ENCODE results near the gene IRX3.
A peak's percentile ranks its signal among the peaks of the same experiment; 100 is the strongest.

IRX3 gene

DNA sequence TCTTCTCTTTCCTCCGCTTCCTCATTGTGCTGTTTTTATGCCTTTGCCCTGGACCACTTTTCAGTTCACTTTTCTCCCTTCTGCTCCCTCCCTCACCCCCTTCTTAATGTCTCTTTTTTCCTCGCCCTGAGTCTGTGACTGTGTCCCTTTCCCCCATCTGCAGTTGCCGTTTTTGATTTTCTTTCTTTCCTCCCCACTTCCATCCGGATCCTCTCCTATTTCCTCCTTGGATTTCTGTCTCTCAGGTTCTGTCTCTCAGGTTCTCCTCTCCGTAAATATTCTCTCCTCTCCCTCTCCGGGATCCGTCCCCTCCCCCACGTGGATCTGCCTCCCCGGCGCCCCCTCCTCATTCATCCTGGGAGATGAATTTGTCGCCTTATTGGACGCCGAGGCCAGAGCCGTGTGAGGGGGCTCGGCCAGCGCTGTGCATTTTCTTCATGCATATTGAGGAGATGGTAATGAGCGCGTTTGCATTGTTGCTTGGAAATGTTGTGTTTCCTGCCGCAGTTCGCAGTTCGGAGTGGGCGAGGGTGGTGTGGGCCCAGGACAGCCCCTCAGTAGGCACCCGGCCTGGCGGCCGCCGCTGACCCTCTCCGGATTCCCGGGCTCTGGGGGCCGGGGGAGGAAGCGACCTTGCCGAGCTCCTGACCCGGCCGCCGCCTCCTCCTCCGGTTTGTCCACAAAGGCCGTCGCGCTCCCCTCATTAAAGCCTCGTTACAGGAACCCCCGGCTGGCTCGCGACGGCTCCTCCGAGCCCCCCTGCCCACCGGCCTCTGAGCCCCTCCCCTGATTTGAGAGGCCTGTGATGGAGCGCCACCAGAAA is 4.5 kb upstream of the IRX3 start:
- DNase-seq: no peak

GRCh38 chr16:54289945-54290832 is 3.6 kb upstream of the IRX3 start:
- no peak for DNase-seq

GRCh38 chr16:54289242-54289944 is 2.8 kb upstream of the IRX3 start:
- no peak for DNase-seq

GRCh38 chr16:54288835-54289241 is 2.3 kb upstream of the IRX3 start:
- DNase-seq: no peak

DNA sequence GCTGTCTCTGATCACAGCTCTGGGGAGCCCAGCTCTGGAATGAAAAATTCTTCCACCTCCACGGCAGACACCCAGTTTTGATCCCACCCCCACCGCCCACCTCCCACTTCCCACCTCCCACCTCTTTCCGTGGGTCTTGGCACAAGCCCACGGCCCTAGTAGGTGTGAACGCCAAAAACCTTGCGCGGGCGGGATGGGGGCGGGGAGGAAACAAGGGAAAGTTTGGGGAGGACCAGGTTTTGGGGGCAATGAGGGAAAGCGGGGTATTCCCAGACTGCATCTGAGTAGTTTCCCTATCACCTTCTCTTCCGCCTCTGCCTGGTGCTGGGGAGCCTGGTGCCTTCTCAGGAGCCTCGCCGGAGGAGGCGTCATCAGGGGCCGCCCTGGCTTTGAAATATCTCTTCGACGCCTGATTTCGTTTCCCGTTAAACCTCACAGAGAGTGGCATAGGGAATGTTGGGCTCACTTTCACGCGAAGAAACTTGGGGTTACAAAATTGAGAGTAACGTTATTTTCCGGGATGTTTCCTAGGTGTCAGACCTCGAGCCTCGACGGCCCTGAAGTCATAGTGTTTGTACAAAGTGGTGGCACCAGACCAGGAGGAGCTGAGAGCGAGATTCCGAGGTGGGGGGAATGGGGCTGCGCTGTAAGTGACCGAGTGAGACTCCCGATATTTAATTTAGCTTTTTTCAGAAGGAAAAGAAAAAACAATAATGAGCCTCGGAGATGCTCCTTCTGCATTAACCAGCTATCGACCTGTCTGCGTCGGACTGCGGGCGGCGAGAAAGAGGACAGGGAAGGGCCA is 1.6 kb upstream of the IRX3 start:
- DNase-seq: no peak

GRCh38 chr16:54287131-54288029 is 793 bp upstream of the IRX3 start:
- DNase-seq: no peak

GRCh38 chr16:54286090-54286365 is 559 bp downstream of the IRX3 start:
- DNase-seq: no peak

DNA sequence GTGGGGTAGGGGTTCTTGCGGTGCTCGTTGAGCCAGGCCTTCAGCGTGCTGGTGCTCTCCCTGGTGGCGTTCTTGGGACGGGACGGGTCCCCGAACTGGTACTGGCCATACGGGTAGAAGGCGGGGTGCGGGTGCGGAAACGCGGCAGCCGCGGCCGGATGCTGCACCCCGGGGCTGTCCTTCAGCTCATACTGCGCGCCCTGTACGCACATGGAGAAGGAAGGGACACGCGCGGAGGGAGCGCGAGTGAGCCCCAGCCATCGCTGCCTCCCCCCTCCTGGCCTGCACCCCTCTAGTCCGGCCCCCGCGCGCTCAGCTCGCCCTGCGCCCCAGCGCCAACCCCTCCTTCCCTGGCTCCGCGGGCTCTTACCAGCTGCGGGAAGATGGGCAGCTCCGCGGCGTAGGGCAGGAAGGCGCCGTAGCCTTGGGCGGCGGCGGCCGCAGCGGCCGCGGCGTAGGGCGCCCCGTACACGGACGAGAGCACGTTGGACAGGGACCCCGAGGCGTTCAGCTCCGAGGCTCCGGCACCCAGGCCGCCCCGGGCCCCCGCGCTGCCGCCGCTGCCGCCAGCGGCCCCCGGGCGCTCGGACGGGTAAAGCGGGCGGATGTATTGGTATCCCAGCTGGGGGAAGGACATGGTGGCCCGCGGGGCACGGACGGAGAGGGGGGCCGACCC is 1.0 kb downstream of the IRX3 start:
- DNase-seq: no peak

DNA sequence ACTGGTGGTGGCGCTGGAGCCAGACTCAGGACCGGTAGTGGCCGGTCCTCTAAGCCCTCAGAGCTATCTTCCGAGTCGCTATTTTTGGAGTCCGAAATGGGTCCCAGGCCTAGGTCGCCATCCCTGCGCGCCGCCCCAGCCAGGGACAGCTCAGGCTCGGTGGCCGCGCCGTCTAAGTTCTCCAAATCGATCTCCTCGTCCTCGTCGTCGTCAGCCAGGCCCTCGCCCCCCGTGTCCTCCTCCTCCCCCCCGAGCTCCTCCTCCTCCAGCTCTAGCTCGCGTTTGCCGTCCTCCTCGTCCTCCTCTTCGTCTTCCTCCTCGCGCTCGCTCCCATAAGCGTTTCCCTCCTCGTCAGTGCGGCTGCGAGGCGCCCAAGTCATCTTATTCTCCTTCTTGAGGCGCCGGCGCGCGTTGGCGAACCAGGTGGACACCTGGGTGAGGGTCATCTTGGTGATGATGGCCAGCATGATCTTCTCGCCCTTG is 1.6 kb downstream of the IRX3 start:
- DNase-seq: no peak

DNA sequence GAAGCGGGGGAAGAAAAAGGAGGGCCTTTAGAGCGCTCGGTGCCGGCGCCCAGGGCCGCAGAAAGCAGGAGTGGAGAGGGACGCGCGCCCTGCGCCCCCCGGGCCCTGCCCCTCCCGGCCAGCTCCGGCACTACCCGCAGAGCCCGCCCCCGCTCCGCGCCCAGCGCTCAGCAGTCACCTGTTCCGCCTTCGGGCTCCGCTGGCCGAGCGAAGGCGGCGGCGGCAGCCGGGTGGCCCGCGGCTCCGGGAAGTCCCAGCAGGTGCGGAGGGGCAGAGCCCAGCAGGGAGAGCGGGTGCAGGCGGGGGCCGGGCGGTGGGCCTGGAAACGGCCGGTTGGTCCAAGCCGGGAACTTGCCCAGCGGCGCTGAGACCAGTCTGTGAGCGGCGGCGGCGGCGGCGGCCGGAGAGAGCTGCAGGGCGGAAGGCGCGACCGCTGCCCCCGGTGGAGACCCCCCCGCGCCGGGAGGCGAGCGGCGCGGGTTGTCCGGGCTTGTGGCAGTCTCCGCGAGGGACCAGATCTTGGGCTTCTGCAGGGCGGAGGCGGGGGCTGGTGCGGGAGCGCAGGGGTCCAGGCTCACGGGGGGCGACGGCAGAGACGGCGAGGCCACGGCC is 2.2 kb downstream of the IRX3 start:
- no peak for DNase-seq

GRCh38 chr16:54283725-54284318 is 2.8 kb downstream of the IRX3 start:
- no peak for DNase-seq

GRCh38 chr16:54282928-54283724 is 3.5 kb downstream of the IRX3 start:
- DNase-seq: no peak

GRCh38 chr16:54282202-54282927 is 4.2 kb downstream of the IRX3 start:
- peak; percentile 41 for DNase-seq

DNA sequence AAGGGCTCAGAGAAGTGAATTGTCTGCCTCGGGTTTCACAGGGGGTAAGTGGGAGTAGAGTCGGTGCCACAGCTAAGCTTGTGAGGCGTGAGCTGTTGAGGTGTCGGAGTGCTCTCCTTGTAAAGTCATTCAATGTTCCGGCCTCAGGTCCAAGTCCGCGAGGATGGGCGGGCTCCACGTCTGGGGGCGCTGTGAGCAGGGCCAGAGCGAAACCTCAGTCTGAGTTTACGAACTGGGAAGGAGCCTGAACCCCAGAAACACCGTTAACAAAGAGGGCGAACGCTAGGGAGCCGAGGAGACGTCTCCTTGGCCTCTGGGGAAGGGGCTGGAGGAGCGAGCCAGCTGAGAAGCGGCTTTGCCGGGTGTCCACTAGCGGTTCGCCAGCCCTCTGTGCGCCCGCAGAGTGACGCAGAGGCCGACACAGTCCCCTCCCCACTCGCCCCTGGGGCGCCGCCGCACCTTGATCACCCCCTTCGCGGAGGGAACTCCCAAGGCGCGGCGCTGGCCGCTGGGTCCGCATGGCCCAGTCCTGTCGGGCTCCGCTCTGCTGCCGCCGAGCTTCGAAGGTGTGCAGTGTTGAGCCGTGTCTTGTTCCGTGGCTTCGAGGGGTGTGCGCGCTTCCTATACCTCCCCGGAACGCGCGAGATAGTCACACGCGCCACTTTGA is 4.9 kb downstream of the IRX3 start:
- no peak for DNase-seq

GRCh38 chr16:54280751-54281150 is 5.8 kb downstream of the IRX3 start:
- no peak for DNase-seq

DNA sequence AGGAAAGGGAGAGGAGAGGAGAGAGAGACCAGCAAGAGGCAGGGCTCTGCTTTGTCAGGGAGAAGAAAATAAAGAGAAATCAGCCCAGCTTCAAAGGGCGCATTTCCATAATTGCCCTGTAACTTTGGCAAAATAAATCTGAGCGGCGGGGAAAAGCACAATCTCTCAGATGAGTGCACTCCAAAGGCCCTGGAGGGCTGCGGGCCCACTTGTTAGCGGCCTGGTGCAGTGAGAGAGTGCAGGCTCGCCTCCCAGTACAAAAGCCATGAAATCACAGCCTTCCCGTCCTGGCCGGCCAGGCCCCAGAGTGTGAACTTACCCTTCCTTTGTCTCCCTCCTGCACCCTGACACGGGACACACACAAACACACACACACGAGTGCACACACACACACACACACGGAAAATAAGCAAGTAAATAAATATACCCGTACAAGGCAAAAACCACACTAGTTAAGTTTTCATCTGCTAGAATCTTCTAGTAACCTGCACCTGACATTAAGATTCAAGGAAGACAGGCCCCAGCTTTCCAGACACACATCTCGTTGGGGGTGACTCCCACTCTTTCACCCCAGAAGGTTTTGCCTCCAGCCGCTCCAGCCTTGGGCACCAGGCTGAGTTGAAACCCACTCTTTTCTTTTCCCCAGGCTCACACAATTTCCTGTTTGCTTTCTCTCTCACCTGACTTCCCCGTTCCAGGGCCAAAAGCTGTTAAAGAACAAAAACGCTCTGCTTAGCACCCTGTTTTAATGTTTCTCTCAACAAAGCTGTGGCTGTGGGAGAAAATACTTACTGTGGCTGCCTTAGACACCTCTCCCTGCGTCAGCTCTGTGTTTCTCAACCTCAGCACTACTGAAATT is 8.5 kb downstream of the IRX3 start:
- no peak for DNase-seq

GRCh38 chr16:54275956-54276355 is 10.6 kb downstream of the IRX3 start:
- DNase-seq: no peak
